Lower leg skin (tissue), 4 donors: ENCODE results near the gene CLSTN1. TPM values are rescaled to one million over a fixed set of nuclear protein-coding genes. Genes with fewer than 3 reads are reported as not detected.
A peak's percentile ranks its signal among the peaks of the same experiment; 100 is the strongest.

Experiments used
- DNase-seq, 2 donors: peaks; one replicate each; pipeline ENCODE4 v3.0.0-alpha.2; 2019; ENCODE audit warnings: low spot score in 2 of 2
- H3K4me3 ChIP-seq: fragments of 200-600 bp; sonication (generic); 2 replicates; pipeline ENCODE4 v1.5.1; 2017; ENCODE audit warnings: mild to moderate bottlenecking, low read depth; ENCODE audit not compliant: poor library complexity, severe bottlenecking
- CTCF ChIP-seq, 3 donors: fragments of 450-650 bp; IDR thresholded peaks; one replicate each; pipeline ENCODE4 v1.5.1; 2016; ENCODE audit warnings: antibody characterized with exemption in 3 of 3, mild to moderate bottlenecking in 3 of 3, moderate library complexity in 2 of 3
- POLR2A ChIP-seq, 2 donors: fragments of 450-650 bp; IDR thresholded peaks; one replicate each; pipeline ENCODE4 v1.6.1; 2016 to 2017; ENCODE audit warnings: antibody characterized with exemption in 2 of 2, mild to moderate bottlenecking in 1 of 2, moderate library complexity in 1 of 2
- WGBS, 2 donors: methylation state at CpG; one replicate each; pipeline ENCODE4 v1.1.5; 2018; 5-methylcytosine and 5-hydroxymethylcytosine counted together
- intact Hi-C: fragments of 100-400 bp; cut with DNase I; formaldehyde crosslinking; loops from one replicate; pipeline ENCODE4 v1.15.0; 2023; ENCODE audit warnings: low total_unique reads
- total RNA-seq, 4 donors: library from RNA; depleted of rRNA; stranded (reverse); fragments of >200 nt; gene quantifications; one replicate each; pipeline ENCODE4 v1.1.0, GENCODE V29; 2016

The CLSTN1 gene
- 100 to 1,000 TPM; 116 to 174 (median 150) TPM for total RNA-seq

GRCh38 chr1:9823943-9824701, at the start of gene CLSTN1:
TSS of gene CLSTN1 (minus strand) at chr1:9823965. CDS start at chr1:9823733, 232 bp downstream.
- TF ChIP-seq CTCF (IDR thresholded peaks at IDR 0.05) (no peak), POLR2A (IDR thresholded peaks at IDR 0.05) (no peak)
- peak; percentile 86 to 97 for DNase-seq
- WGBS, 2 donors, result 0 to 2% methylated on average over 17 to 55 of the region's 93 CpGs
- intact Hi-C loops, result no loop called here
- peak within 1 kb of the TSS; percentile 94 for H3K4me3 ChIP-seq

- no peak overlapping the region for H3K4me3 ChIP-seq
- TF ChIP-seq CTCF (IDR thresholded peaks at IDR 0.05) (no peak), POLR2A (IDR thresholded peaks at IDR 0.05) (no peak)
- no peak for DNase-seq
- WGBS, 2 donors, result 85 to 88% methylated on average over 5 of the region's 5 CpGs
- intact Hi-C loops, result no loop called here
Observed at GRCh38 chr1:9873385-9873784, 49.6 kb upstream of the CLSTN1 start.

- no peak for TF ChIP-seq POLR2A (IDR thresholded peaks at IDR 0.05)
- TF ChIP-seq CTCF (IDR thresholded peaks at IDR 0.05), result no peak
- intact Hi-C loops, result no loop called here
Observed at GRCh38 chr1:9872430-9873165, 48.8 kb upstream of the CLSTN1 start.

GRCh38 chr1:9871707-9872425, 48.1 kb upstream of the CLSTN1 start:
- no peak for TF ChIP-seq POLR2A (IDR thresholded peaks at IDR 0.05)
- TF ChIP-seq CTCF (IDR thresholded peaks at IDR 0.05), result no peak
- no peak for DNase-seq
- WGBS, 2 donors, result 74 to 79% methylated on average over 16 to 20 of the region's 20 CpGs
- intact Hi-C loops, result no loop called here
- no peak overlapping the region for H3K4me3 ChIP-seq

More at GRCh38 chr1:9872430-9873165, 48.8 kb upstream of the CLSTN1 start:
- 55 to 58% methylated on average over 10 to 11 of the region's 11 CpGs for WGBS, 2 donors
- H3K4me3 ChIP-seq, result no peak overlapping the region
- DNase-seq, result no peak

GRCh38 chr1:9871021-9871420, 47.3 kb upstream of the CLSTN1 start:
- intact Hi-C loops, result no loop called here
- H3K4me3 ChIP-seq, result no peak overlapping the region
- DNase-seq, result no peak
- WGBS, 2 donors, result 91 to 92% methylated on average over 4 to 9 of the region's 9 CpGs
- TF ChIP-seq CTCF (IDR thresholded peaks at IDR 0.05), result no peak
- no peak for TF ChIP-seq POLR2A (IDR thresholded peaks at IDR 0.05)
